Activated CD4-positive, alpha-beta memory T cell treated with anti-CD3 and anti-CD28 coated beads, Interleukin-2, amount 10 ng/mL, durations not matched to agents 7 days and 5 days (primary cell): Measurements from ENCODE around the gene ADAM12. TPM values are rescaled to one million over a fixed set of nuclear protein-coding genes. Genes with fewer than 3 reads are reported as not detected.

Experiments used
- CTCF ChIA-PET: fragments of 350-600 bp; sonication (Branson Sonifier 250); formaldehyde crosslinking; loops from one replicate; lab custom pipeline; 2021; ENCODE audit warnings: antibody characterized with exemption, inconsistent platforms; lab: Charles Lee
- POLR2A ChIA-PET: fragments of 350-600 bp; sonication (Branson Sonifier 250); formaldehyde crosslinking; loops from one replicate; lab custom pipeline; 2021; ENCODE audit warnings: antibody characterized with exemption; lab: Charles Lee
- DNase-seq: peaks from one replicate; pipeline ENCODE4 v3.0.0-alpha.2; 2020
- H3K27ac Mint-ChIP-seq: one replicate; pipeline ENCODE4 v1.8.0; 2021; ENCODE audit warnings: mild to moderate bottlenecking, mixed read lengths
- H3K27me3 Mint-ChIP-seq: one replicate; pipeline ENCODE4 v1.8.0; 2021; ENCODE audit warnings: mixed read lengths
- H3K36me3 Mint-ChIP-seq: one replicate; pipeline ENCODE4 v1.8.0; 2021; ENCODE audit warnings: low read depth, mixed read lengths
- H3K4me1 Mint-ChIP-seq: one replicate; pipeline ENCODE4 v1.8.0; 2021; ENCODE audit warnings: mixed read lengths
- H3K4me3 Mint-ChIP-seq: one replicate; pipeline ENCODE4 v1.8.0; 2021; ENCODE audit warnings: mild to moderate bottlenecking, mixed read lengths
- H3K9me3 Mint-ChIP-seq: one replicate; pipeline ENCODE4 v1.8.0; 2021; ENCODE audit warnings: mixed read lengths
- total RNA-seq, 2 experiments: library from RNA; stranded (reverse); gene quantifications; one replicate each; pipeline ENCODE4 v1.2.3, GENCODE V29; 2021

Gene ADAM12
- total RNA-seq, 2 experiments from 2014 or later, result 1.2 to 1.3 TPM

- POLR2A ChIA-PET, result no interaction called here
- no peaks in the 10 kb centered on the region for H3K4me1 Mint-ChIP-seq
- DNase-seq, result no peak
- no peak overlapping the region for H3K27ac Mint-ChIP-seq
- H3K9me3 Mint-ChIP-seq, result no peaks in the 10 kb centered on the region
- H3K36me3 Mint-ChIP-seq, result no peaks in the 10 kb centered on the region
- H3K4me3 Mint-ChIP-seq, result no peak overlapping the region
- CTCF ChIA-PET, result no interaction called here
- H3K27me3 Mint-ChIP-seq, result no peaks in the 10 kb centered on the region
Observed at GRCh38 chr10:126083009-126083408, 305.3 kb downstream of the ADAM12 start.

GRCh38 chr10:126081841-126082466 is 306.3 kb downstream of the ADAM12 start:
- Mint-ChIP-seq H3K9me3 (no peaks in the 10 kb centered on the region), H3K4me3 (no peak overlapping the region), H3K36me3 (no peaks in the 10 kb centered on the region), H3K27ac (no peak overlapping the region), H3K4me1 (no peaks in the 10 kb centered on the region), H3K27me3 (no peaks in the 10 kb centered on the region)
- ChIA-PET CTCF (no interaction called here), POLR2A (no interaction called here)
- DNase-seq, result no peak

- CTCF ChIA-PET, result no interaction called here
- H3K4me1 Mint-ChIP-seq, result no peaks in the 10 kb centered on the region
- no peaks in the 10 kb centered on the region for H3K27me3 Mint-ChIP-seq
- POLR2A ChIA-PET, result no interaction called here
- no peak for DNase-seq
- H3K9me3 Mint-ChIP-seq, result peaks cover 3% of the 10 kb centered on the region
- H3K4me3 Mint-ChIP-seq, result no peak overlapping the region
- H3K36me3 Mint-ChIP-seq, result no peaks in the 10 kb centered on the region
- no peak overlapping the region for H3K27ac Mint-ChIP-seq
Observed at GRCh38 chr10:126080879-126081411, 307.3 kb downstream of the ADAM12 start.

GRCh38 chr10:126080291-126080825 is 307.9 kb downstream of the ADAM12 start:
- H3K9me3 Mint-ChIP-seq, result peaks cover 3% of the 10 kb centered on the region
- DNase-seq, result no peak
- no peaks in the 10 kb centered on the region for H3K27me3 Mint-ChIP-seq
- no peaks in the 10 kb centered on the region for H3K36me3 Mint-ChIP-seq
- POLR2A ChIA-PET, result no interaction called here
- H3K27ac Mint-ChIP-seq, result no peak overlapping the region
- H3K4me3 Mint-ChIP-seq, result no peak overlapping the region
- CTCF ChIA-PET, result no interaction called here
- no peaks in the 10 kb centered on the region for H3K4me1 Mint-ChIP-seq

- Mint-ChIP-seq H3K4me3 (no peak overlapping the region), H3K9me3 (peaks cover 3% of the 10 kb centered on the region), H3K27me3 (no peaks in the 10 kb centered on the region), H3K27ac (no peak overlapping the region), H3K4me1 (no peaks in the 10 kb centered on the region), H3K36me3 (no peaks in the 10 kb centered on the region)
- DNase-seq, result no peak
- POLR2A ChIA-PET, result no interaction called here
- CTCF ChIA-PET, result no interaction called here
Observed at GRCh38 chr10:126075009-126075408, 313.3 kb downstream of the ADAM12 start.

- H3K4me3 Mint-ChIP-seq, result no peak overlapping the region
- H3K27me3 Mint-ChIP-seq, result no peaks in the 10 kb centered on the region
- no peak overlapping the region for H3K27ac Mint-ChIP-seq
- H3K4me1 Mint-ChIP-seq, result no peaks in the 10 kb centered on the region
- CTCF ChIA-PET, result no interaction called here
- POLR2A ChIA-PET, result no interaction called here
- no peaks in the 10 kb centered on the region for H3K36me3 Mint-ChIP-seq
- DNase-seq, result no peak
- peaks cover 3% of the 10 kb centered on the region for H3K9me3 Mint-ChIP-seq
Observed at GRCh38 chr10:126074291-126074690, 314.0 kb downstream of the ADAM12 start.

- no peak overlapping the region for H3K4me3 Mint-ChIP-seq
- no peaks in the 10 kb centered on the region for H3K4me1 Mint-ChIP-seq
- no peak for DNase-seq
- H3K27ac Mint-ChIP-seq, result no peak overlapping the region
- POLR2A ChIA-PET, result no interaction called here
- H3K9me3 Mint-ChIP-seq, result peaks cover 3% of the 10 kb centered on the region
- no peaks in the 10 kb centered on the region for H3K36me3 Mint-ChIP-seq
- CTCF ChIA-PET, result no interaction called here
- H3K27me3 Mint-ChIP-seq, result no peaks in the 10 kb centered on the region
Observed at GRCh38 chr10:126073606-126074005, 314.7 kb downstream of the ADAM12 start.

GRCh38 chr10:126072622-126073021 is 315.7 kb downstream of the ADAM12 start:
- Mint-ChIP-seq H3K36me3 (no peaks in the 10 kb centered on the region), H3K9me3 (peaks cover 3% of the 10 kb centered on the region), H3K4me3 (no peak overlapping the region), H3K27me3 (no peaks in the 10 kb centered on the region), H3K27ac (no peak overlapping the region), H3K4me1 (no peaks in the 10 kb centered on the region)
- ChIA-PET POLR2A (no interaction called here), CTCF (no interaction called here)
- no peak for DNase-seq

- POLR2A ChIA-PET, result no interaction called here
- Mint-ChIP-seq H3K4me3 (no peak overlapping the region), H3K4me1 (no peaks in the 10 kb centered on the region), H3K36me3 (no peaks in the 10 kb centered on the region), H3K27ac (no peak overlapping the region), H3K27me3 (no peaks in the 10 kb centered on the region), H3K9me3 (no peaks in the 10 kb centered on the region)
- CTCF ChIA-PET, result no interaction called here
- DNase-seq, result no peak
Observed at GRCh38 chr10:126070476-126071215, 317.6 kb downstream of the ADAM12 start.

GRCh38 chr10:126068322-126068721 is 320.0 kb downstream of the ADAM12 start:
- H3K4me3 Mint-ChIP-seq, result no peak overlapping the region
- POLR2A ChIA-PET, result no interaction called here
- no peaks in the 10 kb centered on the region for H3K36me3 Mint-ChIP-seq
- no peak overlapping the region for H3K27ac Mint-ChIP-seq
- CTCF ChIA-PET, result no interaction called here
- no peaks in the 10 kb centered on the region for H3K4me1 Mint-ChIP-seq
- no peak for DNase-seq
- no peaks in the 10 kb centered on the region for H3K9me3 Mint-ChIP-seq
- no peaks in the 10 kb centered on the region for H3K27me3 Mint-ChIP-seq

- ChIA-PET CTCF (no interaction called here), POLR2A (no interaction called here)
- H3K4me1 Mint-ChIP-seq, result no peaks in the 10 kb centered on the region
- no peaks in the 10 kb centered on the region for H3K9me3 Mint-ChIP-seq
- H3K36me3 Mint-ChIP-seq, result no peaks in the 10 kb centered on the region
- H3K27me3 Mint-ChIP-seq, result no peaks in the 10 kb centered on the region
- no peak overlapping the region for H3K4me3 Mint-ChIP-seq
- H3K27ac Mint-ChIP-seq, result no peak overlapping the region
- DNase-seq, result no peak
Observed at GRCh38 chr10:126066456-126066855, 321.8 kb downstream of the ADAM12 start.

GRCh38 chr10:126065751-126066377 is 322.4 kb downstream of the ADAM12 start:
- no peaks in the 10 kb centered on the region for H3K27me3 Mint-ChIP-seq
- no peaks in the 10 kb centered on the region for H3K4me1 Mint-ChIP-seq
- no peaks in the 10 kb centered on the region for H3K36me3 Mint-ChIP-seq
- H3K9me3 Mint-ChIP-seq, result no peaks in the 10 kb centered on the region
- ChIA-PET CTCF (no interaction called here), POLR2A (no interaction called here)
- H3K4me3 Mint-ChIP-seq, result no peak overlapping the region
- no peak overlapping the region for H3K27ac Mint-ChIP-seq
- DNase-seq, result no peak

- Mint-ChIP-seq H3K27ac (no peak overlapping the region), H3K4me1 (no peaks in the 10 kb centered on the region), H3K4me3 (no peak overlapping the region), H3K27me3 (no peaks in the 10 kb centered on the region), H3K9me3 (no peaks in the 10 kb centered on the region), H3K36me3 (no peaks in the 10 kb centered on the region)
- no peak for DNase-seq
- POLR2A ChIA-PET, result no interaction called here
- CTCF ChIA-PET, result no interaction called here
Observed at GRCh38 chr10:126064512-126064911, 323.8 kb downstream of the ADAM12 start.
